ENCODE measurements around the gene EPG5.

EPG5 gene

DNA sequence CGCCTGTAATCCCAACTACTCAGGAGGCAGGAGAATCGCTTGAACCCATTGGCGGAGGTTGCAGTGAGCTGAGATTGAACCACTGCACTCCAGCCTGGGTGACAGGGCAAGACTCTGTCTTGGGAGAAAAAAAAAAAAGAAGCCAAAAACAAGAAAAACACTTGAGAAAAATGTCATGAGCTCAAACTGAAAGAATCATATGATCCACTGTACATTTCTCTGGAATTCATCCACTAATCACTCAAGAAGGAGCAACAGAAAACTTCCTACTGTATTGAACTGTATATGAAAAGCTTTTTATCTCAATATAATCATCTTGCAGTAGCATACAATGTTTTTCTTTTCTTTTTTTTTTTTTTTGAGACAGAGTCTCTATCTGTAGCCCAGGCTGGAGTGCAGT is 40.4 kb downstream of the EPG5 start:
- no peaks in the 10 kb centered on the region for H3K4me1 ChIP-seq (ENCODE audit: insufficient read depth, low read length)
- TF ChIP-seq, protein P1, sequence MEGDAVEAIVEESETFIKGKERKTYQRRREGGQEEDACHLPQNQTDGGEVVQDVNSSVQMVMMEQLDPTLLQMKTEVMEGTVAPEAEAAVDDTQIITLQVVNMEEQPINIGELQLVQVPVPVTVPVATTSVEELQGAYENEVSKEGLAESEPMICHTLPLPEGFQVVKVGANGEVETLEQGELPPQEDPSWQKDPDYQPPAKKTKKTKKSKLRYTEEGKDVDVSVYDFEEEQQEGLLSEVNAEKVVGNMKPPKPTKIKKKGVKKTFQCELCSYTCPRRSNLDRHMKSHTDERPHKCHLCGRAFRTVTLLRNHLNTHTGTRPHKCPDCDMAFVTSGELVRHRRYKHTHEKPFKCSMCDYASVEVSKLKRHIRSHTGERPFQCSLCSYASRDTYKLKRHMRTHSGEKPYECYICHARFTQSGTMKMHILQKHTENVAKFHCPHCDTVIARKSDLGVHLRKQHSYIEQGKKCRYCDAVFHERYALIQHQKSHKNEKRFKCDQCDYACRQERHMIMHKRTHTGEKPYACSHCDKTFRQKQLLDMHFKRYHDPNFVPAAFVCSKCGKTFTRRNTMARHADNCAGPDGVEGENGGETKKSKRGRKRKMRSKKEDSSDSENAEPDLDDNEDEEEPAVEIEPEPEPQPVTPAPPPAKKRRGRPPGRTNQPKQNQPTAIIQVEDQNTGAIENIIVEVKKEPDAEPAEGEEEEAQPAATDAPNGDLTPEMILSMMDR (IDR thresholded peaks at IDR 0.05; ENCODE audit: borderline replicate concordance, extremely low read depth, low read length, poor library complexity, severe bottlenecking) = no peak
- no peak for TF ChIP-seq EZH2 (IDR thresholded peaks at IDR 0.05; ENCODE audit: borderline replicate concordance, low read depth, low read length, severe bottlenecking)
- DNase-seq (no peak), ATAC-seq (ENCODE audit: insufficient read depth, low read depth) (no peak)
- H2AFZ ChIP-seq (ENCODE audit: low read depth, low read length) = no peak overlapping the region
- no peaks in the 10 kb centered on the region for H4K20me1 ChIP-seq (ENCODE audit: insufficient read depth, low read length)
- H3K27ac ChIP-seq (ENCODE audit: low read length) = no peak overlapping the region
- peaks cover 76% of the 10 kb centered on the region for H3K36me3 ChIP-seq (ENCODE audit: insufficient read depth, low read length)
- H3K9ac ChIP-seq (ENCODE audit: low read depth, low read length) = no peak overlapping the region
- no peak overlapping the region for H3K4me2 ChIP-seq (ENCODE audit: insufficient read depth, low read length)
- H3K79me2 ChIP-seq (ENCODE audit: insufficient read depth, low read length) = no peaks in the 10 kb centered on the region
- no peaks in the 10 kb centered on the region for H3K9me3 ChIP-seq (ENCODE audit: insufficient read depth, low read length, severe bottlenecking)
- H3K27me3 ChIP-seq (ENCODE audit: insufficient read depth, low read length, poor library complexity) = no peaks in the 10 kb centered on the region
- H3K4me3 ChIP-seq (ENCODE audit: low read depth in 1 of 2, low read length in 2 of 2) = no peak overlapping the region

DNA sequence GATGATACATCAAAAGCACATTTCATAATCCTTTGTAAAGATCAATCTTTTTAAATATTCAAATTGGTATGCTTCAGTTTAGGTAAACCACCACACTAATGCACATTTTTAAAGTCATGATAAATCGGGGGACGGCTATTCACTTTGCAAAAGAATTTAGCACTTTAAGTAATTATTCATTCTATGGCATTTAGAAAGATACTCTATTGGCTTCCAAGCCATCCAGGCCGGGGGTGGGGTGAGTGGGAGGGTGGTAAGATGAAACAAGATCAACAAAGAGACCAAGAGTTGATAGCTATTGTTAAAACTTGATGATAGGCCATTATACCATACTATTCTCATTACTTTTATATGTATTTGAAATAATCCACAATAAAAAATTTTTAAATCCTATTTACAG is 41.0 kb downstream of the EPG5 start:
- Histone ChIP-seq H3K4me3 (ENCODE audit: low read depth in 1 of 2, low read length in 2 of 2) (no peak overlapping the region), H3K27ac (ENCODE audit: low read length) (no peak overlapping the region), H3K9ac (ENCODE audit: low read depth, low read length) (no peak overlapping the region), H3K4me1 (ENCODE audit: insufficient read depth, low read length) (no peaks in the 10 kb centered on the region), H3K79me2 (ENCODE audit: insufficient read depth, low read length) (no peaks in the 10 kb centered on the region), H3K36me3 (ENCODE audit: insufficient read depth, low read length) (peaks cover 77% of the 10 kb centered on the region), H2AFZ (ENCODE audit: low read depth, low read length) (no peak overlapping the region), H3K27me3 (ENCODE audit: insufficient read depth, low read length, poor library complexity) (no peaks in the 10 kb centered on the region), H3K4me2 (ENCODE audit: insufficient read depth, low read length) (no peak overlapping the region), H4K20me1 (ENCODE audit: insufficient read depth, low read length) (no peaks in the 10 kb centered on the region), H3K9me3 (ENCODE audit: insufficient read depth, low read length, severe bottlenecking) (no peaks in the 10 kb centered on the region)
- ATAC-seq (ENCODE audit: insufficient read depth, low read depth) (no peak), DNase-seq (no peak)
- no peak for TF ChIP-seq EZH2 (IDR thresholded peaks at IDR 0.05; ENCODE audit: borderline replicate concordance, low read depth, low read length, severe bottlenecking)
- TF ChIP-seq, protein P1 (IDR thresholded peaks at IDR 0.05; ENCODE audit: borderline replicate concordance, extremely low read depth, low read length, poor library complexity, severe bottlenecking) = no peak

DNA sequence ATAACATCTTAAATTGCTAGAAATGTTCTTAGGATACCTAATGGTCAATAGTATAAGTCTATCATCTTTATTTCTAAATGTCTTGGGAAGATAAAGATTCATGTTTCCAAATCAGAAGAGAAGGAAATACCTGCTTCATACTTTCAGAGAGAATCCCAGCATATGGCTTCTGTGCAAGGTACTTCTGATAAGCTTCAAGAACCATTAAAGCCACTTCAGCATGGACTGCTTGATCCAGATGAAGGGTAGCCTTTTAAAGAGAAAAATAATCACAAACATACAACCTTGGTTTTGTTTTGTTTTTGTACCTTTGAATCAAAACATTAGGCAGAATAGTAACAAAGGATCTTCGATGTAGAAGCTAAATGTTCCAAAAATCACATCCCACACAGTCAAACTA is 44.0 kb downstream of the EPG5 start:
- Histone ChIP-seq H3K27me3 (ENCODE audit: insufficient read depth, low read length, poor library complexity) (no peaks in the 10 kb centered on the region), H3K36me3 (ENCODE audit: insufficient read depth, low read length) (peaks cover 70% of the 10 kb centered on the region), H3K4me1 (ENCODE audit: insufficient read depth, low read length) (no peaks in the 10 kb centered on the region), H4K20me1 (ENCODE audit: insufficient read depth, low read length) (no peaks in the 10 kb centered on the region), H3K79me2 (ENCODE audit: insufficient read depth, low read length) (no peaks in the 10 kb centered on the region), H3K27ac (ENCODE audit: low read length) (no peak overlapping the region), H3K4me2 (ENCODE audit: insufficient read depth, low read length) (no peak overlapping the region), H2AFZ (ENCODE audit: low read depth, low read length) (no peak overlapping the region), H3K9ac (ENCODE audit: low read depth, low read length) (no peak overlapping the region), H3K4me3 (ENCODE audit: low read depth in 1 of 2, low read length in 2 of 2) (no peak overlapping the region), H3K9me3 (ENCODE audit: insufficient read depth, low read length, severe bottlenecking) (no peaks in the 10 kb centered on the region)
- TF ChIP-seq EZH2 (IDR thresholded peaks at IDR 0.05; ENCODE audit: borderline replicate concordance, low read depth, low read length, severe bottlenecking) = no peak
- ATAC-seq (ENCODE audit: insufficient read depth, low read depth) (no peak), DNase-seq (no peak)

DNA sequence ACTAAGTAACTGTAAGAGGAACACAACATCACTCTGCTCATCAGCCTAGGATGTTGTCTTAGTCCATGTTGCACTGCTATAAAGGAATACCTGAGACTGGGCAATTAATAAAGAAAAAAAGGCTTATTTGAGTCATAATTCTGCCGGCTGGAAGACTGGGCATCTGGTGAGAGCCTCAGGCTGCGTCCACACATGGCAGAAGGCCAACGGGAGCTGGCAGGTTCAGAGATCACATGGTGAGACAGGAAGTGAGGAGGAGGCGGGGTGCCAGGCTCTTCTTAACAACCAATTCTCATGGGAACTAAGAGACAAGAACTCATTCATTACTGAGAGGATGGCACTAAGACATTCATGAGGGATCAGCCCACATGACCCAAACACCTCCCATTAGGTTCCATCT is 46.8 kb downstream of the EPG5 start:
- no peak for TF ChIP-seq EZH2 (IDR thresholded peaks at IDR 0.05; ENCODE audit: borderline replicate concordance, low read depth, low read length, severe bottlenecking)
- TF ChIP-seq, protein P1 (IDR thresholded peaks at IDR 0.05; ENCODE audit: borderline replicate concordance, extremely low read depth, low read length, poor library complexity, severe bottlenecking) = no peak
- Histone ChIP-seq H3K4me3 (ENCODE audit: low read depth in 1 of 2, low read length in 2 of 2) (no peak overlapping the region), H4K20me1 (ENCODE audit: insufficient read depth, low read length) (no peaks in the 10 kb centered on the region), H2AFZ (ENCODE audit: low read depth, low read length) (no peak overlapping the region), H3K79me2 (ENCODE audit: insufficient read depth, low read length) (no peaks in the 10 kb centered on the region), H3K4me1 (ENCODE audit: insufficient read depth, low read length) (no peaks in the 10 kb centered on the region), H3K4me2 (ENCODE audit: insufficient read depth, low read length) (no peak overlapping the region), H3K27ac (ENCODE audit: low read length) (no peak overlapping the region), H3K27me3 (ENCODE audit: insufficient read depth, low read length, poor library complexity) (no peaks in the 10 kb centered on the region), H3K36me3 (ENCODE audit: insufficient read depth, low read length) (peaks cover 83% of the 10 kb centered on the region), H3K9me3 (ENCODE audit: insufficient read depth, low read length, severe bottlenecking) (no peaks in the 10 kb centered on the region), H3K9ac (ENCODE audit: low read depth, low read length) (no peak overlapping the region)
- DNase-seq (peak; percentile 23), ATAC-seq (ENCODE audit: insufficient read depth, low read depth) (no peak)

Data from DND-41 (cell line).